Measurements from ENCODE around the gene RPP40.

- TF ChIP-seq CTCF (conservative IDR thresholded peaks at IDR 0.05; ENCODE audit: low read depth, low read length) (no peak), EZH2 (IDR thresholded peaks at IDR 0.05; ENCODE audit: borderline replicate concordance, low read depth, low read length, poor library complexity, severe bottlenecking) (no peak)
Observed at GRCh38 chr6:4950836-4951533, 52.9 kb downstream of the RPP40 start.

Measured in A673 (cell line).